GM08714 (cell line): Measurements from ENCODE around the gene TNS3.

Source experiments
- H3K4me3 ChIP-seq: fragments of 200-500 bp; sonication (Bioruptor generic); 2 replicates; pipeline ENCODE4 v1.5.1; 2014; ENCODE audit warnings: mild to moderate bottlenecking, low read length, inconsistent platforms
- ZNF274 ChIP-seq: IDR thresholded peaks from 2 replicates; pipeline ENCODE4 v1.6.1; 2012; ENCODE audit warnings: mild to moderate bottlenecking, low read depth, low read length

The TNS3 gene

GRCh38 chr7:47288060-47288459 lies 293.9 kb downstream of the TNS3 start:
- no peak overlapping the region for H3K4me3 ChIP-seq
- TF ChIP-seq ZNF274: no peak

GRCh38 chr7:47285860-47286491 lies 295.9 kb downstream of the TNS3 start:
- no peak for TF ChIP-seq ZNF274
- no peak overlapping the region for H3K4me3 ChIP-seq

GRCh38 chr7:47284691-47285635 lies 296.9 kb downstream of the TNS3 start:
- no peak for TF ChIP-seq ZNF274
- H3K4me3 ChIP-seq: no peak overlapping the region

GRCh38 chr7:47283497-47284131 lies 298.3 kb downstream of the TNS3 start:
- TF ChIP-seq ZNF274: no peak
- no peak overlapping the region for H3K4me3 ChIP-seq

GRCh38 chr7:47282790-47283496 lies 299.0 kb downstream of the TNS3 start:
- no peak for TF ChIP-seq ZNF274
- no peak overlapping the region for H3K4me3 ChIP-seq

- no peak overlapping the region for H3K4me3 ChIP-seq
- TF ChIP-seq ZNF274: no peak
Observed at GRCh38 chr7:47281966-47282643, 299.8 kb downstream of the TNS3 start.

- no peak overlapping the region for H3K4me3 ChIP-seq
- no peak for TF ChIP-seq ZNF274
Observed at GRCh38 chr7:47281161-47281560, 300.8 kb downstream of the TNS3 start.

- TF ChIP-seq ZNF274: no peak
- H3K4me3 ChIP-seq: no peak overlapping the region
Observed at GRCh38 chr7:47280114-47280513, 301.8 kb downstream of the TNS3 start.

GRCh38 chr7:47278043-47278442 lies 303.9 kb downstream of the TNS3 start:
- no peak overlapping the region for H3K4me3 ChIP-seq
- no peak for TF ChIP-seq ZNF274

- H3K4me3 ChIP-seq: no peak overlapping the region
- TF ChIP-seq ZNF274: no peak
Observed at GRCh38 chr7:47277321-47277781, 304.6 kb downstream of the TNS3 start.

- no peak for TF ChIP-seq ZNF274
- H3K4me3 ChIP-seq: no peak overlapping the region
Observed at GRCh38 chr7:47273974-47274766, 307.7 kb downstream of the TNS3 start.

GRCh38 chr7:47273088-47273487 lies 308.8 kb downstream of the TNS3 start:
- no peak overlapping the region for H3K4me3 ChIP-seq
- no peak for TF ChIP-seq ZNF274

GRCh38 chr7:47271749-47272148 lies 310.2 kb downstream of the TNS3 start:
- TF ChIP-seq ZNF274: no peak

More at GRCh38 chr7:47271749-47272148, 310.2 kb downstream of the TNS3 start:
- no peak overlapping the region for H3K4me3 ChIP-seq
